Lower leg skin (tissue), 3 donors: Measurements from ENCODE around the gene VPS35L.

Experiments used
- POLR2A ChIP-seq, 2 donors: fragments of 450-650 bp; IDR thresholded peaks; one replicate each; pipeline ENCODE4 v1.6.1; 2016 to 2017; ENCODE audit warnings: antibody characterized with exemption in 2 of 2, mild to moderate bottlenecking in 1 of 2, moderate library complexity in 1 of 2
- TF ChIP-seq, protein P1 (sequence below), 3 donors: fragments of 450-650 bp; IDR thresholded peaks; one replicate each; pipeline ENCODE4 v1.5.1; 2016; ENCODE audit warnings: antibody characterized with exemption in 3 of 3, mild to moderate bottlenecking in 3 of 3, moderate library complexity in 2 of 3

DNA sequence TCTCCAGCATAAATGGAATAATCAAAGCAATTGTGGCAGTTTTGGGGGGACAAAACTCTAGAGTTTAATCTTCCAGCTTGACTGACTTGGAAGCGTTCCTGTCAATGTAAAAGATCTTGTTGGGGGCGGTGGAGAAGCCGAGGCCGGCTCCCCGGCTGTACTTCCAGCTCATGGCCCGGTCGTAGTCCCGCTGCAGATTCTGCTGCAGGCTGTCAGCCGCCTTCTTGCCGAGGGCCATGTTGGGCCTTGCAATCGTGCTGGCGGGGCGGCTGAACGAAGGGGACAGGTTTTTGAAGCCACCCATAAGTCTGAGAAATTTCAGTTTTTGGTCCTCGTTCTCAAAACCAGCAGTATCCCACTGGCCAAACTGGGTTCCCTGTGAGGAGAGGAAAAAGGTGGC is 151.3 kb downstream of the VPS35L start:
- TF ChIP-seq, protein P1, sequence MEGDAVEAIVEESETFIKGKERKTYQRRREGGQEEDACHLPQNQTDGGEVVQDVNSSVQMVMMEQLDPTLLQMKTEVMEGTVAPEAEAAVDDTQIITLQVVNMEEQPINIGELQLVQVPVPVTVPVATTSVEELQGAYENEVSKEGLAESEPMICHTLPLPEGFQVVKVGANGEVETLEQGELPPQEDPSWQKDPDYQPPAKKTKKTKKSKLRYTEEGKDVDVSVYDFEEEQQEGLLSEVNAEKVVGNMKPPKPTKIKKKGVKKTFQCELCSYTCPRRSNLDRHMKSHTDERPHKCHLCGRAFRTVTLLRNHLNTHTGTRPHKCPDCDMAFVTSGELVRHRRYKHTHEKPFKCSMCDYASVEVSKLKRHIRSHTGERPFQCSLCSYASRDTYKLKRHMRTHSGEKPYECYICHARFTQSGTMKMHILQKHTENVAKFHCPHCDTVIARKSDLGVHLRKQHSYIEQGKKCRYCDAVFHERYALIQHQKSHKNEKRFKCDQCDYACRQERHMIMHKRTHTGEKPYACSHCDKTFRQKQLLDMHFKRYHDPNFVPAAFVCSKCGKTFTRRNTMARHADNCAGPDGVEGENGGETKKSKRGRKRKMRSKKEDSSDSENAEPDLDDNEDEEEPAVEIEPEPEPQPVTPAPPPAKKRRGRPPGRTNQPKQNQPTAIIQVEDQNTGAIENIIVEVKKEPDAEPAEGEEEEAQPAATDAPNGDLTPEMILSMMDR (IDR thresholded peaks at IDR 0.05) = no peak
- no peak for TF ChIP-seq POLR2A (IDR thresholded peaks at IDR 0.05)
